GM23338 (cell line): ENCODE results near the gene LRRFIP1.

Experiments used
- CREB1 ChIP-seq: fragments of 250-450 bp; sonication (Bioruptor Pico); IDR thresholded peaks from 2 replicates; pipeline ENCODE4 v1.5.0; 2020; ENCODE audit warnings: low read depth, mild to moderate bottlenecking, moderate library complexity
- EZH2 ChIP-seq: fragments of 200-600 bp; sonication (generic); IDR thresholded peaks from one replicate; pipeline ENCODE4 v1.8.0; 2017; ENCODE audit warnings: antibody characterized with exemption, mild to moderate bottlenecking, low read depth; ENCODE audit not compliant: unreplicated experiment
- EZH2phosphoT487 ChIP-seq: fragments of 200-600 bp; sonication (generic); IDR thresholded peaks from one replicate; pipeline ENCODE4 v1.8.1; 2018; ENCODE audit warnings: antibody characterized with exemption; ENCODE audit not compliant: unreplicated experiment
- NANOG ChIP-seq: IDR thresholded peaks from 2 replicates; pipeline ENCODE4 v1.6.1; 2016; ENCODE audit warnings: antibody characterized with exemption, borderline replicate concordance
- REST ChIP-seq: IDR thresholded peaks from one replicate; pipeline ENCODE4 v1.6.1; 2018; ENCODE audit warnings: antibody characterized with exemption; ENCODE audit not compliant: unreplicated experiment
- STAT1 ChIP-seq: IDR thresholded peaks from one replicate; pipeline ENCODE4 v1.6.1; 2016; ENCODE audit warnings: antibody characterized with exemption; ENCODE audit not compliant: unreplicated experiment
- ZNF331 ChIP-seq: fragments of 250-450 bp; sonication (Bioruptor Pico); IDR thresholded peaks from 2 replicates; pipeline ENCODE4 v1.5.0; 2020; ENCODE audit warnings: low read depth, mild to moderate bottlenecking, moderate library complexity
- TF ChIP-seq, protein P1 (sequence below), 2 experiments: fragments of 200-600 bp in 1 of 2; sonication (generic) in 1 of 2; conservative IDR thresholded peaks; 2 replicates each; pipeline versions ENCODE4 v1.5.1 to v1.6.1; 2016 to 2017; ENCODE audit warnings: antibody characterized with exemption in 2 of 2, low read depth in 2 of 2, mild to moderate bottlenecking in 2 of 2, moderate library complexity in 1 of 2

- TF ChIP-seq, protein P1, sequence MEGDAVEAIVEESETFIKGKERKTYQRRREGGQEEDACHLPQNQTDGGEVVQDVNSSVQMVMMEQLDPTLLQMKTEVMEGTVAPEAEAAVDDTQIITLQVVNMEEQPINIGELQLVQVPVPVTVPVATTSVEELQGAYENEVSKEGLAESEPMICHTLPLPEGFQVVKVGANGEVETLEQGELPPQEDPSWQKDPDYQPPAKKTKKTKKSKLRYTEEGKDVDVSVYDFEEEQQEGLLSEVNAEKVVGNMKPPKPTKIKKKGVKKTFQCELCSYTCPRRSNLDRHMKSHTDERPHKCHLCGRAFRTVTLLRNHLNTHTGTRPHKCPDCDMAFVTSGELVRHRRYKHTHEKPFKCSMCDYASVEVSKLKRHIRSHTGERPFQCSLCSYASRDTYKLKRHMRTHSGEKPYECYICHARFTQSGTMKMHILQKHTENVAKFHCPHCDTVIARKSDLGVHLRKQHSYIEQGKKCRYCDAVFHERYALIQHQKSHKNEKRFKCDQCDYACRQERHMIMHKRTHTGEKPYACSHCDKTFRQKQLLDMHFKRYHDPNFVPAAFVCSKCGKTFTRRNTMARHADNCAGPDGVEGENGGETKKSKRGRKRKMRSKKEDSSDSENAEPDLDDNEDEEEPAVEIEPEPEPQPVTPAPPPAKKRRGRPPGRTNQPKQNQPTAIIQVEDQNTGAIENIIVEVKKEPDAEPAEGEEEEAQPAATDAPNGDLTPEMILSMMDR (conservative IDR thresholded peaks at IDR 0.05; ENCODE audit: low read depth in 2 of 2), result no peak
- TF ChIP-seq ZNF331 (CRISPR knock-in tag) (no peak), STAT1 (no peak), REST (no peak), NANOG (no peak), EZH2 (no peak), CREB1 (CRISPR knock-in tag) (no peak), EZH2phosphoT487 (no peak)
These were observed 104.3 kb downstream of the LRRFIP1 start for GRCh38 chr2:237731663-237732062.
